Activated T-cell treated with anti-CD3 and anti-CD28 coated beads, Interleukin-2, amount 50 U/mL, for 24 hours (primary cell): ENCODE measurements around the gene TTC4.

Experiments
- DNase-seq: peaks from one replicate; pipeline ENCODE4 v3.0.0-alpha.2; 2020
- H3K27ac Mint-ChIP-seq: 2 replicates; pipeline ENCODE4 v1.8.0; 2020; ENCODE audit warnings: mild to moderate bottlenecking, mixed read lengths
- H3K27me3 Mint-ChIP-seq: 2 replicates; pipeline ENCODE4 v1.8.0; 2020; ENCODE audit warnings: mixed read lengths
- H3K36me3 Mint-ChIP-seq: 2 replicates; pipeline ENCODE4 v1.8.0; 2020; ENCODE audit warnings: low read depth, mixed read lengths
- H3K4me1 Mint-ChIP-seq: 2 replicates; pipeline ENCODE4 v1.8.0; 2020; ENCODE audit warnings: low read depth, mixed read lengths
- H3K4me3 Mint-ChIP-seq: 2 replicates; pipeline ENCODE4 v1.8.0; 2020; ENCODE audit warnings: mild to moderate bottlenecking, moderate library complexity, mixed read lengths
- H3K9me3 Mint-ChIP-seq: 2 replicates; pipeline ENCODE4 v1.8.0; 2020; ENCODE audit warnings: mixed read lengths

The TTC4 gene

DNA sequence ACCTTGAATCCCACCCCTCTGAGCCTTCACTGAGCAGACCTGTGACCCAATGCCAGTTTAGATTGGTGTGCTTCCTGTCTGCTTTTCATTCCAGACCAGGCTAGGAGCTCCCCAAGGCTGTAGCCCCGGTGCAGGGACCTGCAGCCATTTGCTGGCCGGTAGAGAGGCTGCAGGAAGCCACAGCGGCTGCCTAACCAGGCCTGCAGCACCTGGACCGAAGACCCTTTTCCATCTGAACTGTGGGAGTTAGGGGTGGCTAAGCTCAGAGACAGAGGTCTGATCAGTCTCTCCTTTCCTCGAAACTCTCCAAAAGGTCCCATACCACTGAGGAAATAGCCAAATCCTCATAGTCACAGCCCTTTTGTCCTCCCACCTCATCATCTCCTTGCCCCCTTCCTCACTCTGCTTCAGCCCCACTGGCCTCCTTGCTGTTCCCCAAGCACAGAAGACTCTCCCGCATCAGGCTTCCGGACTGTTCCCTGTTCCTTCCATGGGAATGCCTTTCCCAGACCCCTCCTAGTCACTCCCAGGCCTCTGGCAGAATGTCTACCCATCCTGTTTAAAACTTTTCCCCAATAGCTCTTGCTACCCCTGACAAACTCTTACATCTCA lies 674 bp upstream of the TTC4 start:
- peak overlapping the region; percentile 92 for H3K4me3 Mint-ChIP-seq
- H3K9me3 Mint-ChIP-seq = no peaks in the 10 kb centered on the region
- H3K4me1 Mint-ChIP-seq = peaks cover 34% of the 10 kb centered on the region
- H3K27ac Mint-ChIP-seq = peak overlapping the region; percentile 99
- DNase-seq = no peak
- peaks cover 41% of the 10 kb centered on the region for H3K36me3 Mint-ChIP-seq
- H3K27me3 Mint-ChIP-seq = no peaks in the 10 kb centered on the region

DNA sequence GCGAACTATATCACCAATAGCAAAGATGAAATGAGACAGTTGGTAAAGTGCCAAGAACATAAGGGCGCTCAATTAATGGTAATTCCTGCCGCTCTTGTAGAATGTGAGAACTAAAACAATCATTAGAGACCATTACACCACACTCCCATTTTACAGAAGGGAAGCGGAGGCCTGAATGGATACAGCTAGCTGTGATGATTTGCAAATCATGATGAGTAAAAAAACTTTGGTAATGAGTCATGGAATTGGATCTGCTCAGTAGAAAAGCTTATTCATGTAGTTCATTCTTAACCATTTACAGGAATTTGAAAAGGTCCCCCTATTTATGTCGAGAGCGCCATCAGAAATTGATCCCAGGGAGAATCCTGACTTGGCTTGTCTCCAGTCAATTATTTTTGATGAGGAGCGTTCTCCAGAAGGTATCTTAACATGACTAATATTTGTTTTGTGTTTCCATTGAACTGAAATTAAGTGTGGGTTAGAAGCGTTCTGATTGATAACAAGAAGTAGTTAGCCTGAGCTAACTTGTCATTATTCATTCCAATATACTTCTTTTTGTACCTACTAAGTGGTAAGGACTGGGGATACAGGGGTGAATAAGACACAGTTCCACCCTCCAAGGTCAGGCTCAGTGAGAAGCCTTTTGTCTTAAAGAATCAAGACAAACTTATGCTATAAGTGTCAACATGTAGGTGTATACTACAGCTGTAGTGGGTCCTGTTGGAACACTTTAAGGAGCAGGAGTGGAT lies 812 bp downstream of the TTC4 start:
- Mint-ChIP-seq H3K36me3 (peaks cover 55% of the 10 kb centered on the region), H3K27me3 (no peaks in the 10 kb centered on the region), H3K9me3 (no peaks in the 10 kb centered on the region), H3K27ac (peak overlapping the region; percentile 99), H3K4me3 (peak overlapping the region; percentile 92), H3K4me1 (peaks cover 37% of the 10 kb centered on the region)
- no peak for DNase-seq

DNA sequence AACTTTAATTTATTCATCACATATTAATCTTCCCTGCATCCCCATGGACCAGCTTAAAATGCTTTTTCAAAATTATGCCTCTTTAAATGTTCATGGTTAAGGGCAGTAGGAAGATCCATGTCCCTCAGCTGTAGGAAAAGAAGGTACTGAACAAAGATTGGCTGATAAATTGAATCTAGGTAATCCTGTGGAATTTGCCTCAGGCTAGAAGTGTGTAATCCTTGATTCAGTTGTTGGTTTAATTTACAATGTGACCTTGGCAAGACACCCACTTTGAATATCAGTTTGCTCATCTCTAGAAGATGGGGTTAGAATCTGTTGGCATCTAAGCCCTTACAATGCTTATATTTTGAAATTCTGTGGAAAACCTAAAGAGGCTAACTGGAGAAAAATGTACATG lies 6.1 kb downstream of the TTC4 start:
- H3K36me3 Mint-ChIP-seq = peaks cover 96% of the 10 kb centered on the region
- no peak for DNase-seq
- no peak overlapping the region for H3K4me3 Mint-ChIP-seq
- no peak overlapping the region for H3K27ac Mint-ChIP-seq
- no peaks in the 10 kb centered on the region for H3K9me3 Mint-ChIP-seq
- peaks cover 25% of the 10 kb centered on the region for H3K4me1 Mint-ChIP-seq
- H3K27me3 Mint-ChIP-seq = no peaks in the 10 kb centered on the region

DNA sequence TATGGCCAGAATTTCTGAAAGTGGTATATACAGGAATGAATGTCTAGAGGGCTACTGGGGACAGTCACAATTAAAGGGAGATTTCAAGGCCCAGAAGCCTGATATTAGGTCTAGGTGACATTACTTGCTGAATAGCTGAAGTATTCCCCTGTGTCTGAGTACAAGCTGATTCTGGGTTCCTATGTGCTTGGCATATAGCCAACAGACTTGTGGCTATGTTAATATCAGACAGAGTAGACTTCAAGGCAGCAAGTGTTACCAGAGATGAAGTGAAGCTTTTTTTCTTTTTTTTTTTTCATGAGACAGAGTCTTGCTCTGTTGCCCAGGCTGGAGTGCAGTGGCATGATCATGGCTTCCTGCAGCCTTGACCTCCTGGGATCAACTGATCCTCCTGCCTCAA lies 8.3 kb downstream of the TTC4 start:
- no peaks in the 10 kb centered on the region for H3K9me3 Mint-ChIP-seq
- H3K4me3 Mint-ChIP-seq = no peak overlapping the region
- H3K27me3 Mint-ChIP-seq = no peaks in the 10 kb centered on the region
- DNase-seq = no peak
- H3K36me3 Mint-ChIP-seq = peaks cover 97% of the 10 kb centered on the region
- H3K27ac Mint-ChIP-seq = no peak overlapping the region
- H3K4me1 Mint-ChIP-seq = peaks cover 9% of the 10 kb centered on the region

DNA sequence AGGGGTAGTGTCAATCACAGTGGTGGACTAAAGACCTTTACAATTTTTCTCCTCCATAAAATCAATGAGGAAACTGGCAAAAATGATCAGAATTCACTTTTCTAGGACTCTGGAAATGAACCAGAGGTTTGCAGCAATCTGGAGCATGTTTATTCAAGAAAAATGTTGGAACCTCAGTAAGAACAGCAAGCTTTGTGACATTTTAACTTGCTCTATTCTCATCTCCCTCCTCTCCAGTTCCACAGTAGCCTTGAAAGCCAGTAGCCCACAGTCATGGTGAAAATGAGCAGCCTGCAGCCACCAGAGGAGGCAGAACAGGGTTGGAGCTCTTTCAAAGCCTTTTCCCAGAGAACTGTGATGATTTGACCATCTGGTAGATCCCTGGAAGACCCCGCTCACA lies 9.1 kb downstream of the TTC4 start:
- Mint-ChIP-seq H3K4me3 (no peak overlapping the region), H3K4me1 (peaks cover 3% of the 10 kb centered on the region), H3K27ac (no peak overlapping the region), H3K27me3 (no peaks in the 10 kb centered on the region), H3K36me3 (peaks cover 99% of the 10 kb centered on the region), H3K9me3 (no peaks in the 10 kb centered on the region)
- no peak for DNase-seq

DNA sequence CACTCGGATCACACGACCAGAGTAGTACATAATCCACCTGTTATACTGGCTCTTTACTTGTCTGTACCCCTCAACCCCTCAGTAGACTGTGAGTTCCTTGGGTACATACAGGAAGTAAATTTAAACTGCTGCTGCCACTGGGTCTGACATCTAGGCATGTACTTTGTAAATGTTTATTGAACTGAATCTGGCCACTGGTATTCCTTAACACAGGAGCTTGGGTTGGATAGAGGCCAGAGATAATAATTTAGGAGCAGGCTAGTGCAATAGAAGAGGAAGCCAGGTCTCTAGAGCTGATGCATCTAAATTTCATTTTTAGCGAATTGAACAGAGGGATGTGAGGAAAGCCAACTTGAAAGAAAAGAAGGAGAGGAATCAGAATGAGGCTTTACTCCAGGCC lies 12.4 kb downstream of the TTC4 start:
- peaks cover 1% of the 10 kb centered on the region for H3K4me1 Mint-ChIP-seq
- H3K36me3 Mint-ChIP-seq = peaks cover 89% of the 10 kb centered on the region
- no peaks in the 10 kb centered on the region for H3K9me3 Mint-ChIP-seq
- no peak overlapping the region for H3K4me3 Mint-ChIP-seq
- H3K27ac Mint-ChIP-seq = peak overlapping the region; percentile 27
- DNase-seq = no peak
- H3K27me3 Mint-ChIP-seq = no peaks in the 10 kb centered on the region

DNA sequence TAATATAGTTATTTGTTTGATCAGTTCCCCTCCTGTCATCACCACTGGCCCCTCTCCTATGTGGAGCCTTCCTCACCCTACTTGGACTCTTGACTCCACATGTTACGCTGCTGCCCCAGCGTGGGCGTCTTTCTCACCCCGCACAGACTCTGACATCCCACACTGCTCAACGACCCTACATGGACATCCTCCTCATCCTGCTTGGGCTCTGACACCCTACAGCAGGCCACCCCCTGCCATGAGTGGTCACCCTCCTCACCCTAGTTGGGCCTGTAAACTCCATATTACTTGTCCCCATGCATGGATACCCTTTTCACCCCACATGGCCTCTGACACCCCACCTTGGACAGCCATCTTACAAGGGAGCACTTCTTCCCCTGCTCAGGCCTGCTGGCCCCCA lies 21.0 kb downstream of the TTC4 start:
- H3K4me1 Mint-ChIP-seq = no peaks in the 10 kb centered on the region
- DNase-seq = no peak
- H3K36me3 Mint-ChIP-seq = peaks cover 84% of the 10 kb centered on the region
- no peak overlapping the region for H3K4me3 Mint-ChIP-seq
- no peaks in the 10 kb centered on the region for H3K9me3 Mint-ChIP-seq
- no peaks in the 10 kb centered on the region for H3K27me3 Mint-ChIP-seq
- peak overlapping the region; percentile 27 for H3K27ac Mint-ChIP-seq

DNA sequence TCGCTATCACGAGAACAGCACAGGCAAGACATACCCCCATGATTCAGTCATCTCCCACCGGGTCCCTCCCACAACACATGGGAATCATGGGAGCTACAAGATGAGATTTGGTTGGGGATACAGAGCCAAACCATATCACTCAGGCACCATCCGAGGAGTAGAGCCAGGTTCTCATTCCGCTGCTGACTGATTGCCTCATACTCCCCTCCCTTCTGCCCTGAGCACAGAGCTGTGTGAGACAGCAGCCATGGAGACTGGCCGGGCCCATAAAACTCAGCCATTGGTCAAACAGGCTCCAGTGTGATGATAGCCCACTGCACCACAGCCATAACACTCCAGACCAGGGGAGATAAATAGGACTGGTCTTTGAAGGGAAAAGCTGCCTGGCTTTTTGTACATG lies 22.6 kb downstream of the TTC4 start:
- H3K36me3 Mint-ChIP-seq = peaks cover 97% of the 10 kb centered on the region
- H3K4me1 Mint-ChIP-seq = no peaks in the 10 kb centered on the region
- H3K27ac Mint-ChIP-seq = no peak overlapping the region
- H3K4me3 Mint-ChIP-seq = no peak overlapping the region
- no peaks in the 10 kb centered on the region for H3K9me3 Mint-ChIP-seq
- H3K27me3 Mint-ChIP-seq = no peaks in the 10 kb centered on the region
- DNase-seq = no peak

DNA sequence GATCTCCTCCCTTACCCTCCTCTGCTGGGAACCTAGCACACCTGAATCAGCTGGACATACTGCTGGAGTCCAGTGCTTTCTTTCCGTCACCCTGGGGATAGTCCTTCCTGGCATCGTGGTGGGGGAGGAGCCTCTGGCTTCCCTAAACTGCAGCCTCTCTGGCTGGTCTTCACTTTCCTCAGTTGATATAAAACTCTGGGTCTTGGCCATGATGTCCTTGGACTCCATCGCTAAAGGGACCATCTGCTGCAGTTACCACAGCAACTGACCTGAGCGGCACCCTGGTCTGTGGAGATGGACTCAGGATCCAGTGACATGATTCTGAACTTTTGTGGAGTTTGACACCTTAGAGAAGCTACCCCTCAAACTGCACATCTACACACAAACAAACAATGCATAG lies 25.9 kb downstream of the TTC4 start:
- H3K27me3 Mint-ChIP-seq = no peaks in the 10 kb centered on the region
- DNase-seq = no peak
- peaks cover 82% of the 10 kb centered on the region for H3K36me3 Mint-ChIP-seq
- no peaks in the 10 kb centered on the region for H3K4me1 Mint-ChIP-seq
- no peak overlapping the region for H3K27ac Mint-ChIP-seq
- H3K9me3 Mint-ChIP-seq = no peaks in the 10 kb centered on the region
- no peak overlapping the region for H3K4me3 Mint-ChIP-seq

DNA sequence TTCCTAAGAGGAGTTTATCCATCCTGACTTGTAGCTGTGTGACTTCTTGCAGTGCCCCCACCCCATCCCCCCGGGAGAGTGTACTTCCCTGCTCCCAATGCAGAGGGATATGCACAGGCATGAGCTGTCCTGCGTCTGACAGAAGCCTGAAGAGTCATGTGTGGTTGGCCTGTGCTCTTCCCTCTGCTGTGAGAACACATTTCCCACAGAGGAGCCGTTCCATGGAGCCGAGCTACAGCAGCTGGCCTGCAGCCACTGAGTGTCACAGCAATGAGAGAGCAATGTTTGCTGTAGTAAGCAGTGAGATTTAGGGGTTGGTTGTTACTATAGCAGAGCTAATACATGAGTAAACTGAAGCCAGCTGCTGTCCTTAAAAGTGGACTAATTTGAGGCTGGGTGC lies 26.6 kb downstream of the TTC4 start:
- Mint-ChIP-seq H3K4me3 (no peak overlapping the region), H3K27me3 (no peaks in the 10 kb centered on the region), H3K9me3 (no peaks in the 10 kb centered on the region), H3K36me3 (peaks cover 74% of the 10 kb centered on the region), H3K4me1 (no peaks in the 10 kb centered on the region), H3K27ac (no peak overlapping the region)
- DNase-seq = no peak

DNA sequence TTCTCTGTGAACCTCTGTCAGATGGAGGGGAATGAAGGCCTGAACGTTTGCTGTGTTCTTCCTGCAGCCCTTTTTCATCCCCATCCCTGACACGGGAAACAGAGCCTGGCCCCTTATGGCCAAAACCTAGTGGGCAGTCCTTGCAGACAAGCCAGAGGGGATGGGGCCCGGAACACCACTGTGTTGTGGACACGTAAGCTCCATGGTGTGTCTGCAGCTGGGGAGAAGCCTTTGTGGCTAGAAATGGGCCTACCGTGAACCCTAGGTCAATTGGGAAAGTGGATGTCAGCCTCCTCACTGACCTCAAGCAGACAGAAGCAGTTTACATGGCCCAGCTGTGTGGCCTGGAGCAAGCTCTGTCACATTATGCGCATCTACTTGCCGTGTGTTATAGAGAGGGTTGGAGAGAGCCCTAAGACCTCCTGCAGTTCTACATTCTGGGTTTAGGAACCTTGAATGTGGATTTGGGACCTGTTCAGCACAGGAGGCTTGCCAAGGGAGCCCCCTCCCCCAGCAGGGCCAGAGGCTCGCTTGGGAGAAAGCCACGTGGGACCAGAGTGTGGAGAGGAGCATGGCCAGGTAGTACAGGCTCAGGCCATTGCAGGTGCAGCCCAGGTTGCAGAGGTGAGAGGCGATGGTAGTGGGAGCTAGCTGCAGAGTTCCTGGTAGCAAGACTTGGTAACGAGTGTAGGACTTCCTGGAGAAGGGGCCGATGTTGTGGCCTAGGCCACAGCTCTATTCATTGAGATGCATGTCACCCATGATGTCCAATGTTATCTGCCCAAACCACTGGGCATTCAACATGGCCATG lies 28.0 kb downstream of the TTC4 start:
- Mint-ChIP-seq H3K27ac (no peak overlapping the region), H3K9me3 (no peaks in the 10 kb centered on the region), H3K4me3 (no peak overlapping the region), H3K27me3 (no peaks in the 10 kb centered on the region), H3K36me3 (peaks cover 61% of the 10 kb centered on the region), H3K4me1 (no peaks in the 10 kb centered on the region)
- no peak for DNase-seq

DNA sequence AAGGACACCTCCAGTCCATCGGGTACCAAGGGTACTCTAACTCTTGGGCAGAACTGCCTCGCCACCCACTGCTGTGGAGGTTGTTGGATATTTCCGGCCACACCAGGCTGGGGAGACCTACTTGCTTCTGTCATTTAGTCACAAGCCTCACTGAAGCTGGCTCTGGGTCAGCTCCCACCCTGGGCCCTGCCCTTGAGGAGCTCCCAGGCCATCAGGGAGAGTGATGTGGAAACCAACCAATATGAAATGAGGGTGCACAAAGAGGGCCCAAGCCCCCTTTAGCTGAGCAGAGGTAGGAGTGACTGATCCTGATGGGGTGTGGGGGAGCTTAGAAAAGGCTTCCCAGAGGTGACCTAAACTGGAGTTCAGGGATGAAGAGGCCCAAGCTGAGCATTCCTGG lies 29.0 kb downstream of the TTC4 start:
- H3K4me3 Mint-ChIP-seq = no peak overlapping the region
- H3K27ac Mint-ChIP-seq = no peak overlapping the region
- H3K27me3 Mint-ChIP-seq = no peaks in the 10 kb centered on the region
- no peak for DNase-seq
- H3K4me1 Mint-ChIP-seq = no peaks in the 10 kb centered on the region
- H3K9me3 Mint-ChIP-seq = no peaks in the 10 kb centered on the region
- peaks cover 51% of the 10 kb centered on the region for H3K36me3 Mint-ChIP-seq

DNA sequence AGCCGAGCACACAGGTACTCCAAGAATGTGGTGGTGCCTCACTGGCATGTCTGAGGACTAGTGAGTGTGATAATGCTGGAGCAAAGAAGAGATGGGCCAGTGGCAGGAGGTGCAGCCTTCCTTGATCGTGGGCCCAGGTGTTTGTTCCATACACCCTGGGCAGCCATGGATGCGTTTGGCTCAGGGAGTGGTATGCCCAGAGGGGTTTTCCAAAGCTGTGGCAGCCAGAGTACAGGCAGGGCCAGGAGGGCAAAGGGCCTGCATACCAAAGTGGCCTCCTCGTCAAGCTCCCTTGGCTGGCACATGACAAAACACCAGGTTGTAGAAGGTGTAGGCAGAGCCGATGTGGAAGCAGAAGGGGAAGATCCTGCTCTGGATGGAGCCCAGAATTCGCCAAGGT lies 29.6 kb downstream of the TTC4 start:
- H3K4me1 Mint-ChIP-seq = no peaks in the 10 kb centered on the region
- no peak overlapping the region for H3K27ac Mint-ChIP-seq
- DNase-seq = no peak
- H3K9me3 Mint-ChIP-seq = no peaks in the 10 kb centered on the region
- no peak overlapping the region for H3K4me3 Mint-ChIP-seq
- peaks cover 46% of the 10 kb centered on the region for H3K36me3 Mint-ChIP-seq
- H3K27me3 Mint-ChIP-seq = no peaks in the 10 kb centered on the region

DNA sequence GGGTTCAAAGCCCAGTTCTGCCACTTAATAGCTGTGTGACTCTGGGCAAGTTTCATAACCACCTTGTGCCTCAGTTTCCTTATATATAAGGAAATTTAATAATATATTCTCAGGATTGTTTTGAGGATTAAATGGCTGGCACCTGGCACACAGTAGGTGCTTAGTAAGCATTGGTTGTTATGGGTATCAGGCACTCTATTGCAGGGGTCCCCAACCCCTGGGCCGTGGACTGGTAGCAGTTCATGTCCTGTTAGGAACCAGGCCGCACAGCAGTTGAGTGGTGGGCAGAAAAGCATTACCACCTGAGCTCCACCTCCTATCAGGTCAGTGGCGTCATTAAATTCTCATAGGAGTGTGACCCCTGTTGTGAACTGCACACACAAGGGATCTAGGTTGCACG lies 30.2 kb downstream of the TTC4 start:
- Mint-ChIP-seq H3K36me3 (peaks cover 40% of the 10 kb centered on the region), H3K4me3 (no peak overlapping the region)

More for the DNA sequence above, 30.2 kb downstream of the TTC4 start:
- no peak overlapping the region for H3K27ac Mint-ChIP-seq
- no peaks in the 10 kb centered on the region for H3K27me3 Mint-ChIP-seq
- H3K4me1 Mint-ChIP-seq = no peaks in the 10 kb centered on the region
- no peaks in the 10 kb centered on the region for H3K9me3 Mint-ChIP-seq
- DNase-seq = no peak
